ENCODE data around the gene PHF21A.

DNA sequence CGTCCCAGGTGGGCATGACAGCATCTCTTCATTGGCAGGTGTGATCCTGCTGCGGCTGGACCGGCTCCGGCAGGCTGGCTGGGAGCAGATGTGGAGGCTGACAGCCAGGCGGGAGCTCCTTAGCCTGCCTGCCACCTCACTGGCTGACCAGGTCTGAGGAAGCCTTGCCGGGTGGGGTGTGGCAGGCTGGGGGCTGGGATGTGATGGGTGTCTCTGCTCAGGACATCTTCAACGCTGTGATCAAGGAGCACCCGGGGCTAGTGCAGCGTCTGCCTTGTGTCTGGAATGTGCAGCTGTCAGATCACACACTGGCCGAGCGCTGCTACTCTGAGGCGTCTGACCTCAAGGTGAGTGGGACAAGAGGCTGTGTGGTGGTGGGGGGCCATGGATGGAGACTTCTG is 195.3 kb downstream of the PHF21A start:
- TF ChIP-seq POLR2AphosphoS5 (IDR thresholded peaks at IDR 0.05; ENCODE audit: low read depth, low read length) (no peak), SIN3A (IDR thresholded peaks at IDR 0.05; ENCODE audit: borderline replicate concordance, insufficient read depth, low read length) (no peak), TAF1 (IDR thresholded peaks at IDR 0.05; ENCODE audit: borderline replicate concordance, insufficient read depth, low read length) (no peak), FOXP2 (optimal IDR thresholded peaks at IDR 0.05; ENCODE audit: borderline replicate concordance, extremely low read depth, extremely low read length, insufficient read depth) (no peak)
- TF ChIP-seq, protein P1, sequence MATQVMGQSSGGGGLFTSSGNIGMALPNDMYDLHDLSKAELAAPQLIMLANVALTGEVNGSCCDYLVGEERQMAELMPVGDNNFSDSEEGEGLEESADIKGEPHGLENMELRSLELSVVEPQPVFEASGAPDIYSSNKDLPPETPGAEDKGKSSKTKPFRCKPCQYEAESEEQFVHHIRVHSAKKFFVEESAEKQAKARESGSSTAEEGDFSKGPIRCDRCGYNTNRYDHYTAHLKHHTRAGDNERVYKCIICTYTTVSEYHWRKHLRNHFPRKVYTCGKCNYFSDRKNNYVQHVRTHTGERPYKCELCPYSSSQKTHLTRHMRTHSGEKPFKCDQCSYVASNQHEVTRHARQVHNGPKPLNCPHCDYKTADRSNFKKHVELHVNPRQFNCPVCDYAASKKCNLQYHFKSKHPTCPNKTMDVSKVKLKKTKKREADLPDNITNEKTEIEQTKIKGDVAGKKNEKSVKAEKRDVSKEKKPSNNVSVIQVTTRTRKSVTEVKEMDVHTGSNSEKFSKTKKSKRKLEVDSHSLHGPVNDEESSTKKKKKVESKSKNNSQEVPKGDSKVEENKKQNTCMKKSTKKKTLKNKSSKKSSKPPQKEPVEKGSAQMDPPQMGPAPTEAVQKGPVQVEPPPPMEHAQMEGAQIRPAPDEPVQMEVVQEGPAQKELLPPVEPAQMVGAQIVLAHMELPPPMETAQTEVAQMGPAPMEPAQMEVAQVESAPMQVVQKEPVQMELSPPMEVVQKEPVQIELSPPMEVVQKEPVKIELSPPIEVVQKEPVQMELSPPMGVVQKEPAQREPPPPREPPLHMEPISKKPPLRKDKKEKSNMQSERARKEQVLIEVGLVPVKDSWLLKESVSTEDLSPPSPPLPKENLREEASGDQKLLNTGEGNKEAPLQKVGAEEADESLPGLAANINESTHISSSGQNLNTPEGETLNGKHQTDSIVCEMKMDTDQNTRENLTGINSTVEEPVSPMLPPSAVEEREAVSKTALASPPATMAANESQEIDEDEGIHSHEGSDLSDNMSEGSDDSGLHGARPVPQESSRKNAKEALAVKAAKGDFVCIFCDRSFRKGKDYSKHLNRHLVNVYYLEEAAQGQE (IDR thresholded peaks at IDR 0.05; ENCODE audit: insufficient read depth in 1 of 2, low read depth in 2 of 2, low read length in 2 of 2): no peak

All from PFSK-1 (cell line).